Measurements from ENCODE around the gene CENPF.
"Not testable (repeated sequence)": the region's sequence is repeated elsewhere in the genome, so short reads cannot be mapped to it uniquely, and the experiment has no call there.

CENPF gene

DNA sequence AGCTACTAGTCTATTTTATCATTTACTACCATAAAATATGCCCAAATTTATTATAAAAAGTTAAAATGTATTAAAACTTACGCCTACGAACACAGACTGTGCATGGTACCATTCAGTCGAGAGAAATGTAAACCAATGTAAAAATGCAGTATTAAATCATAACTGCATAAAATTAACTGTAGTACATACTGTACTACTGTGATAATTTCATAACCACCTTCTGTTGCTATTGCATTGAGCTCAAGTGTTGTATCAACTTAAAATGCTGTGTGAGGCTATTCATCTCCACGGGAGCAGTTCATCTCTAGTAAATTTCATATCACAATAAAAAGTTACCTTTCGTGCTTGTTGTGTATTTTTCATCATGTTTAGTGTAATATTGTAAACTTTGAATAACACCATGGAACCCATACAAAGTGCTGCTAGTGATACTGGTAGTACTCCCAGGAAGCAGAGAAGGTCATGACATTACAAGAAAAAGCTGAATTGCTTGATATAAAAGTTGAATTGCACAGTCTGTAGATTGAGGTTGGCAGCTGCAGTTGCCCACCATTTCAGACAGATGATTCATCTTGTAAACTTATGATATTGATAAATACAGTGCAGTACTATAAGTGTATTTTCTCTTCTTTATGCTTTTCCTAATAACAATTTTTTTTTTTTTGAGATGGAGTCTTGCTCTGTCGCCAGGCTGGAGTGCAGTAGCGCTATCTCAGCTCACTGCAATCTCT is 19.0 kb upstream of the CENPF start:
- DNase-seq = no peak

DNA sequence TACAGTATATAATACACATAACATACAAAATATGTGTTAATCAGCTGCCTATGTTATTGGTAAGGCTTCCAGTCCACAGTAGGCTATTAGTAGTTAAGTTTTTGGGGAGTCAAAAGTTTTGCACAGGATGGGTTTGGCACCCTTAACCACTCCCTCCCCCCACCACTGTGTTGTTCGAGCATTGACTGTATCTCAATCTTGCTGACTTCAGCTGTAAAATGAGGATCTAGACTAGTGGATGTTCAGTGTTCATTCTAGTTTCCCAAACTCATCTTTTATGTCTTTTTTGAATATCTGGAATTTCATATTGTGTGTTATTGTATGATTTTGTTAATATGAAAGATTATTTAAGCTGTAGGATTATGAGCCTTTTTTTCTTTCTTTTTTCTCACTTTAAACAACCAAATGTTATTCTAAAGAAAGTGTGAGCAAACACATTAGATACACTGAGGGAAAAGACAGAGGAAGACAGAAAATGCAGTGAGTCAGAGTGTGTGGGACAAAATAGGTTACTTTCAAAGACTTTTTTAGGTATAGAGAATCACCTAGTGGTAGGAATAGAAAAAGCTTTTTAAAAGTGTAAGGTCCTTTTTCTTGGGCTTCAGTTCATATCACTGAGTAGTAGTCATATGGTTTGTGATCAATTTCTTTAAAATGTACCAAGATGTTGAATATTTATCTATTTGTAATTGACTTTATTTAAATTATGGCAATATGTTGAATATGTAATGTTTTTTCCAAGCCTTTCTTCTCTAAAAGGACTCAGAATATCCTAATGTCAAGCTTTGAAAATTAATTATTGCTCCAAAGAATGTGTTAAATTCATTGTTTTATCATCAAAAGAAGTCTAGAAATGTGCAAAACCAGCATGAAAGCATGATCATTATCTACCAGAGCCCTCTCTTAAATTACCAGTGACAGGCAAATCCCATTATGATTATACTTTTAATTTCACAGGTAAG is 17.9 kb upstream of the CENPF start:
- peak in 1 of 2 experiments; percentile 33 for DNase-seq

DNA sequence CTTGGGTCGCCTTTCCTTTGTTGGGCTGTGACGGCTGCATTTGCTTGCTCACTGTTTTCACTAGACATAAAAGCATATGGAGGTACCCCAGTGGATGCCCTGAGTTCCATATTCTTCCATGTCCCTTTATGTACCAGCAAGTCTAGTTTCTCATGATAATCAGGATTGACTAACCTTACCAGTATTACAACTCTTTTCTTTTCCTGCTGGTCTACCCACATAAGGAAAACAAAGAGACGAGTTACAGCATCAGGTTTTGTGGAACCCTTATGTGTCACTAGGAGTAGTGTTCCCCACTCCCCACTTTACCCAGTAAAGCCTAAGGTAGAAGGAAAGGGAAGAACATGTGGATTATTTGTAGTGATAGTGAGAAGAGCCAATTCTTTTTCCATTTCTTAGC is 16.4 kb upstream of the CENPF start:
- DNase-seq = no peak

DNA sequence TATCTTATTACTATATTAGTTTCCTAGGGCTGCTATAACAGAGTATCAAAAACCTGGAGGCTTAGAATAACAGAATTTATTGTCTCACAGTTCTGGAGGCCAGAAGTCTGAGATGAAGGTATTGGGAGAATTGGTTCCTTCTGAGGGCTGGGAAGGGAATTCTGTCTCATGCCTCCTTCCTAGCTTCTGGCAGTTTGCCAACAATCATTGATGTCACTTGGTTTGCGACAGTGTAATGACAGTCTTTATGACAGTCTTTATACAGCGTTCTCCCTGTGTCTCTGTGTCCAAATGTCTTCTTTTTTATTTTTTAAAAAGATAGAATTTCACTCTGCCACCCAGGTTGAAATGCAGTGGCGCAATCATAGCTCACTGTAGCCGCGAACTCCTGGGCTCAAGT is 15.8 kb upstream of the CENPF start:
- DNase-seq = no peak

DNA sequence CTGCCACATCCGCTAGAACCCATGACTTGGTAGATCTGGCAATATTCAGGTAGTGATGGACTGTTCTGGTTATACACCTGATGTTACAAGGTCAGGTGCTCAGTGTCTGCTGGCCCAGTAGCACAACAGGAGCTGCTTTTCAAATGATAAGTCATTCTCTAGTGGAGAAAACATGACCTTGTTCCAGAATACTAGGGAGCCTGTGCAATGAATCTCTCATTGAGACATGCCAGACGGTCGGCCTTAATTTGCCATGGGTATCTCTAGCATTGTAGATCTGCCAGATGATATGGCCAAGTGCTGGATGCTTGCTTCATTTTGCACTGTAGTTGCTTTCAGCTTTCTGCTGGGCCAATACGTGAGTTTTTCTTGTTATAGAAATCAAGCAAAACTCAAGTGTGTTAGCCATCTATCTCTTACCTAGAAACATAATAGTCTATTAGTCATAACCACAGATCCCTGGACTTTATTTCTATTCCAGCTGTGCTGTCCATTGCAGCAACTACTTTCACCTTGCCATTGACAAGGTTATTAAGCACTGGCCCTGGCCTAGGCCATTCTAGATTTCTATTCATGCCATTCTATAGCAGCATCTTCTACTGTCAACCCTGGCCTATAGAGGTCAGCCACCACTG is 13.9 kb upstream of the CENPF start:
- DNase-seq = no peak

DNA sequence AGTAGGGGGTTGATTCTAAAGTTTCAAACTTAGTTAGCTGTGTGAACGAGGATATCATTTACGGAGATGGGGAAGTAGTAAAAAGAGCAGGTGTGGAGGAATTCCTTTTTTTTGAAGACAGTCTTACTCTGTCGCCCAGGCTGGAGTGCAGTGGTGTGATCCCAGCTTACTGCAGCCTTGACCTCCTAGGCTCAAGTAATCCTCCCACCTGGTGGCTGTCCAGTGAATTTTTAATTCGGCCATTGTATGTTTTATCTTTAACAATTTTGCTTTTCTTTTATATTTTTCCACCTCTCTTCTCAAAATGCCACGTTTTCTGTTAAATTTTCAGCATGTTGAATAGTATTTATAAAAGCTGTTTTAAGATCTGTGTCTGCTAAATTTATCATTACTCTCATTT is 12.3 kb upstream of the CENPF start:
- DNase-seq = no peak

DNA sequence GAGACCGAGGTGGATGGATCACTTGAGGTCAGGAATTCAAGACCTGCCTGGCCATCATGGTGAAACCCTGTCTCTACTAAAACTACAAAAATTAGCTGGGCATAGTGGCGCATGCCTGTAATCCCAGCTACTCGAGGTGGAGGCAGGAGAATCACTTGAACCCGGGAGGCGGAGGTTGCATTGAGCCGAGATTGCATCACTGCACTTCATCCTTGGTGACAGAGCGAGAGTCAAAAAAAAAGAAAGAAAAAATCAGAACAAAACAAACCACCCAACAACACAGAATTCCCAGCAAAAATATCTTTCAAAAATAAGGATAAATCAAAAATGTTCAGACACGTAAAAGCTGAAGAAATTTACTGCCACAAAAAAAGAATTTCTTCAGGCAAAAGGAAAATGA is 11.1 kb upstream of the CENPF start:
- DNase-seq = not testable (repeated sequence)

DNA sequence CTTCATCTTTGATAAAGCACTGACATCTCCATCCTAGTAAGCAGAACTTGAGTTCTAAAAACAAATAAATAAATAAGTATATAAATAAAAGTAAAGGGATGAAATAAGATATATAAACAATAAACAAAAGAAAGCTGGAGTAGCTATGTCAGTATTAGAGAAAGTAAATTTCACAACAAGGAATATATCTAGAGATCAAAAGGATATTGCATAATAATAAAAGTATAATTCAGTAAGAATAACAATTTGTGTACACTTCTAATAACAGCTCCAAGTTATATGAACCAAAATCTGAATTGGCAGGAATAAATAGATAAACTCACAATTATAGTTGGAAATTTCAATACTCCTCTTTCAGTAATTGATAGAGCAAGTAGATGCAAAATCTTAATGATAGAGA is 9.8 kb upstream of the CENPF start:
- no peak for DNase-seq

DNA sequence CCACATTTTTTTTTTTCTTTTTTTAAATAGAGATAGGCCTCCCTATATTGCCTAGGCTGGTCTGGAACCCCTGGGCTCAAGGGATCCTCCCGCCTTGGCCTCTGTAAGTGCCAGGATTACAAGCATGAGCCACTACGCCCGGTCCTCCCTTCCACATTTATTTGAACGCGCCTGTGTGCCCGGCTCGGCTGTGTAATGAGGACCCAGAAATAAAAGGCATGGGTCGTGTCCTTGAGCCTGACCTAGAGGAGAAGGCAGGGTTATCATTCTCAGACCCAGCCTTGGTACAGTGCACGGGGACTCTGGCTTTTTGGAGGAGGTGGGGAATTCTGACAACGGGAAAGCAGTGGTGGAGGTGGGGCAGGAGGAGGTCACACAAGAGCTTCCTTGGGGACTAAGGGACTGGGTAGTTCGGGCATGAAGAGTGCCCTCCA is 841 bp downstream of the CENPF start:
- DNase-seq = no peak

DNA sequence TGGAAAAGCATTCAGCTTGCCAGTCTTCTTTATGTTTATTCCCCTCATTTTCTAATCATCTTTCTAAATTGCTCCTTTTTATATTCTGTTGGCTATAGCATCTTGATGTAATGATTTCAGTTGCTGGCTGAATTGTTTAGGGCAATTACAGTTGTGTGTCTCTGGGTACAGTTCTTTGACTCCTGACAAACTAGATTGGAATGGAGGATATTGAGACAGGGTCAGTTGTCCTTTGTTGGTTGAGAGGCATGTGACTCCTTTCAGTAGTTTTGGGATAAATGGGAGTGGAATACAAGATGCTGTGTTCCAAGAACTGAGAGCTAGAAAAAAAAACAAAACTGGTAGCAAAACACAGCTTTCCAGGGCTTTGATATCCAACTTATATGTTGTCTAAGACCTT is 1.5 kb downstream of the CENPF start:
- no peak for DNase-seq

DNA sequence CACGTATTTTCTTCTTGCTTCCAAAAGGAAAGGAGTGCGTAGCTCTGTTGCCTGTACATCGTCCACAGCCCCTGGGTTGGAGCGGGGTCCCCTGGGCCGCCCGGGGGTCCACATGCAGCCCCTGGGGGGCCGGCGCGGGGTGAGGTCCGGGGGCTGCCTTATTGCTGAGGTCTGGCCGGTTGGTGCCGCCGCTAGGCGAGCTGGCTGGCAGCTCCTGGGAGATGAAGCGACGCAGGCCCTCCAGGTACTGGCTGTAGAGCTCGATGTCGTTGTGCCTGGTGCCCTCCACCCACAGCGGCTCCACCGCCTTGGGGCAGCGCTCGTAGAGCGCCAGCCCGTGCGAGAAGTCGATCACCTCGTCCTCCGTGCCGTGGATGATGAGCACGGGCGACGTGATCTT is 2.5 kb downstream of the CENPF start:
- DNase-seq = not testable (repeated sequence)

DNA sequence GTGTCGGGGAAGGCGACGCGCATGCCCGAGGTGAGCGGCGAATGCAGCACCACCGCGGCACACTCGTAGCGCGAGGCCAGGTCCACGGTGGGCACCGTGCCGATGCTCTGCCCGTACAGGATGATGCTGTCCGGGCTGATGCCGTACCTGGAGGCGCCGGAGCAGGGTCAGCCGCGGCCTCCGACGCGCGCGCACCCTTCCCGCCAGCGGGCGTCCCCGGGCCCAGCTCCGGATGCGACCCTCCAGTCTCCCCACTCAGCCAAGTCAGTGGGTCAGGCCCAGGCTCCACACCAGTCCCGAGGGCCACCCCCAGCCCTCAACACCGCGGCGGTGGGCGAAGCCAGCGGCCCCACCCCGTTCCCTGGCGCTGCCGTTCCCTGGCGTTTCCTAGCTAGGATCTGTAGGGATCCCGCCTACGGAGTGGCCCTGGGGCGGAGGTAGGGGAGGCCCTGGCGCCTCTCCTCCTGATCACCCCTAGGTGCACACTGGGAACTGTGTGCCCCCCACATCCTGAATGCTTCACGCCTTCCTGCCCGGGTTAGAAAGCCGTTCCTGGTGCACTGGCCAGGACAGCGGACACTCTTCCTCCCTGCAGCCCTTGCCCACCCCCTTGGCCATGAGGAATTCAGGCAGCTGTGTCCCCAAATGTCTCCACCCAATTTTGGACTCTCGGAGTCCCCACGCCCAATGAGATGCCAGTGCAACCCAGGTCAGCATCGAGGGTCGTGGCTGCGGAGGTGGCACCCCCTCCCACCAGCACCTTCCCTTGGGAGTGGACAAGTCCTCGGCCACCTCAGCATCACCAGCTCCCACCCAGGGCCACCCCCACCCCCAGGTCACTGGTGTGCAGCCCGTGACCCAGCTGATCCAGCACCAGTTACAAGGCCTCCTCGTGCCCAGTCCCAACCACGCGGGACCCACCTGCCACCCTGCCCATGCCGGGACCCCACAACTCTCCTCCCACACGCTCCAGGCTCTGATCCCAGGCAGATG is 3.2 kb downstream of the CENPF start:
- not testable (repeated sequence) for DNase-seq

DNA sequence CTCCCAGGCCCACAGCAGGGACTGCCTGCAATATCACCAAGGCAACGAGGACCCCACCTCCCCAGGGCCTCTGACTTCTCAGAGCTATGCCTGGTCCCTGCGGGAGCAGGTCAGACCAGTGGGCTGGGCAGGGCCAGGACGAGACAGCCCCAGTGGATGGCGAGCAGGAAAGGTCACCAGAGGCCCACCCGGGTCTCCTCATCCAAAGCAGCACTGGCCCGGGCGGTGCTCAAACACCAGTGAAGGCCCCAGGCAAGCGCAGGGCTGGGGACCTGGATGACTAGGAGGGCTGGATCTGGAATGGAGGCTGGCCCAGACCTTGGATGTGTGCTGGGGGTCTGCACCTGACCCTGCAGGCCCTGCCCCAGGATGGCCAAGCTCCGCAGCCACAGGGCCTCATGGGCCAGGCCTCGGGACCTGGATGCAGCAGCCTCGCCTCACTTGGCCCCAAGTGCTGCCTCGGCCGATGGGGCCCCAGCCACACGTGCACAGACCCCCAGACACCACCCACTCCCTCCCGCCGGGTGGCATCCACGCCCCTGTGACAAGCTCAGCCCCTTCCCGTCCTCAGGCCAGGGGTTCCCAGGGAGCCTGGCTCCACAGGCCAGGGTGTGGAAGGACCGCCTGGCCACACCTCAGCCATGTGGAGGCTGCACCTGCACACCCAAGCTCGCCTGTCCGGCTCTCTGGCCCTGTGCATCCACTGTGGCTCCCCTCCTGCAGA is 4.7 kb downstream of the CENPF start:
- DNase-seq = not testable (repeated sequence)

DNA sequence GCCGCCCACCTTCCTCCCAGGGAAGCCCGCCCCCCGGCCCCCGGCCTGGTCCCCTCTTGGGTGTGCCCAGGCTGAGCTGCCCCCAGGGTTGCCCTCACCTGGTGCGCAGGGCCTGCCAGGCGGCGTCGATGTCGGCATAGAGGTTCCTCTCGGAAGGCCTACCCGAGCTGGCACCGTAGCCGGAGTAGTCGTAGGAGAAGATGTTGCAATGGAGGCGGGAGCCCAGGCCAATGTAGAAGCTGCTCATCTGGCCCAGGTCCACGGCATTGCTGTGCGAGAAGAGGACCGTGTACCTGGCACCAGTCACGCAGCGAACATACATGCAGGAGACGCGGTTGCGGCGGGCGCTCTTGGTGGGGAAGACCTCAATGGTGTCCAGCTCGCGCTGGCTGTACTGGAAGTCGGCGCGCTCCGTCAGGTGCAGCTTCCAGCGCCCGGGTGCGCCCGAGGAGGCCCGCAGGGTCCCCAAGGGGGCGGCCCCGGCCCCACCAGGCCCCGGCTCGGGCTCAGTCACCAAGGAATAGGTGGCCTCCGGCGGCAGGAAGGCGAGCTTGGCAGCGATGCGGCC is 5.3 kb downstream of the CENPF start:
- not testable (repeated sequence) for DNase-seq

DNA sequence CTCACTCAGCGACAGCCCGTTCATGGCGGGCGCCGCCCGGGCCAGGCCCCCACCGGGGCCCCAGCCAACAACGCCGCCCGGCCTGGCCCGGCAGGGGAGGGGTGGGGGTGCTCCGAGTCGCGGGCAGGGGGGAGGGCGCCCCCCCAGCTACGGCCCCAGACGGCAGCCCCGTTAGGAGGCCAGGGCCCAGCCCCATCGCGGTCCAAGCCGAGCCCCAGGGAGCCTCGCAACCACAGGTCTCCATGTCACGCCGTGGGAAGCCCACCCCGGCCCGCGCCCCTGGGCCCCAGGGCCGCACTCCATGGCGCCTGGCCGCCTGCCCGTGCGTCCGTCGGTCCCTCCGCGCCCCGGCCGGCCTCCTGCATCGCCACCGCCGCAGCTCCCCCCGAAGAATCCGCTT is 5.8 kb downstream of the CENPF start:
- DNase-seq = not testable (repeated sequence)

DNA sequence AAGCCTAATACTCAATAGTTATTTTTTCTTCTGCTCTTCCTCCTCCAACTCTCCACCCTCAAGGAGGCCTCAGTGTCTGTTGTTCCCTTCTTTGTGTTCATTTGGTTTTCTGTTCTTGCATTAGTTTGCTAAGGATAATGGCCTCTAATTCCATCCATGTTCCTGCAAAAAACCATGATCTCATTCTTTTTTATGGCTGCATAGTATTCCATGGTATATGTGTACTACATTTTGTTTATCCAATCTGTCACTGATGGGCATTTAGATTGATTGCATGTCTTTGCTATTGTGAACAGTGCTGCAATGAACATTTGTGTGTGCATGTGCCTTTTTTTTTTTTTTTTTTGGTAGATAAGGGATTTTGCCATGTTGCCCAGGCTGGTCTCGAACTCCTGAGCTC is 6.7 kb downstream of the CENPF start:
- no peak for DNase-seq

DNA sequence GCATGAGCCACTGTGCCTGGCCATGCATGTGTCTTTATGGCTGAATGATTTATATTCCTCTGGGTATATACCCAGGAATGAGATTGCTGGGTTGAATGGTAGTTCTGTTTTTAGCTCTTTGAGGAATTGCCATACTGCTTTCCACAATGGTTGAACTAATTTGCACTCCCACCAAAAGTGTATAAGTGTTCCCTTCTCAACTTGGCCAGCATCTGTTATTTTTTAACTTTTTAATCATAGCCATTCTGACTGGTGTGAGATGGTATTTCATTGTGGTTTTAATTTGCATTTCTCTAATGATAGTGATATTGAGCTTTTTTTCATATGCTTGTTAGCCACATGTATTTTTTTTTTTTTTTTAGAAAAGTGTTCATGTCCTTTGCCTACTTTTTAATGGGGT is 7.1 kb downstream of the CENPF start:
- not testable (repeated sequence) for DNase-seq

DNA sequence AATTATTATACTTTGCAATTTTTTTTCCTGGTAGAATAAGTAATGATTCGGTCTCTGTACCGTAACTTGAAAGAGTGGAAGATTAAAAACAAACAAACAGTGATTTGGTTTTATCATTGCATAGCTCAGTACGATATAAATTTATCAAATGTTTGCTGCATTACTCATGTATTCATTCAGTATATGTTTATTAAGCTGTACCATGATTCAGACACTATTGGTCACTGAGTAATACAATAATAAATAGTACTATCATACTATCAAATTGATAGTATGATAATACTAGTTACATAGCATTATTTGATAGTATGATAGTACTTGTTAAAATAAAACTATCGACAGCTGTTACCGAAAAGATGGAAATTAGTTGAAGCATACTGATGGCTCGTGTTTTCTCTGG is 12.1 kb downstream of the CENPF start:
- no peak for DNase-seq

DNA sequence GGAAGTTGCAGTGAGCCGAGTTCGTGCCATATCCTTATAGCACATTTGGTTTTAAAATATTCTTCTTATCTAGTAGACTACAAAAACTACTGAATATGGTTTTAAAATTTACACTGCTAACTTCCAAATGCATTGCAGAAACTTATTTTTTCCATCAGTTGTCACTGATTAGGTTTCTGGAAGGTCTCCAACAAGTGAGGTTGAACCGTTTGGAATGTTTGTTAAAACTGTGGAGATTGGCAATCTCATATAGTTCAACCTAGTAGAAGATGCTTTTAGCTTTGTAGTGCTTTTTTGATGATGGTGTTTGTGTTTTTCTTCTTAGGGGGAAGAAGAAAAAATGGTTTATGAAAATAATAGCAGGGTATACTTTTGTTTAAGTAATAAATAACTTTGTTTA is 12.9 kb downstream of the CENPF start:
- no peak for DNase-seq

DNA sequence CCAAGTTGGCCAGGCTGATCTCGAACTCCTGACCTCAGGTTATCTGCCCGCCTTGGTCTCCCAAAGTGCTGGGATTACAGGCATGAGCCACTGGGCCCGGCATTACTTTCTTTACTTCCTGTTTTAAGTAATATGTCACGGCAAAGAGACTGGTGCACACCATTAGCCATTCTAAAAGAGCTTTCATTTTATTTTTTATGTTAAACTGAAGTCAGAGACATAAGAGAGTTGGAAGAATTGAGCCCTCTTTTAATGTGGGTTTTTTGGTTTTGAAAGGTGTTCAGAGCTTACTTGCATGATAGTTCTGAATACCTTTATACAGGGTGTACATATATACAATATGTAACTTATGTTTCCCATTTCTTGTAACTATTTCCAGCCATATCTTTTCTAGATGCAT is 14.3 kb downstream of the CENPF start:
- no peak for DNase-seq

DNA sequence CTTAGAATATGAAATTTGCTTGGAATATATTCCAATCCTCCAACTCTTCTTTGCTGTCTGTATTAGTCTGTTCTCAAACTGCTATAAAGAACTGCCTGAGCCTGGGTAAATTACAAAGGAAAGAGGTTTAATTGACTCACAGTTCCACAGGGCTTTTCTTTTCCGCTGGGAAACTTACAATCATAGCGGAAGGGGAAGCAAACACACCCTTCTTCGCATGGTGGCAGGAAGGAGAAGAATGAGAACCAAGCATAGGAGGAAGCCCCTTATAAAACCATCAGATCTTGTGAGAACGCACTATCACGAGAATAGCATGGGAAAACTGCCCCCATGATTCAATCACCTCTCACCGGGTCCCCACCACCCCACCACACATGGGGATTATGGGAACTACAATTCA is 14.8 kb downstream of the CENPF start:
- DNase-seq = no peak
